Activated CD8-positive, alpha-beta T cell treated with anti-CD3 and anti-CD28 coated beads for 36 hours (primary cell): ENCODE measurements around the gene KCNJ10. TPM values are rescaled to one million over a fixed set of nuclear protein-coding genes. Genes with fewer than 3 reads are reported as not detected.
A peak's percentile ranks its signal among the peaks of the same experiment; 100 is the strongest.

Experiments used
- ATAC-seq: fragments of 200-7000 bp; cut with Tn5 transposase; one replicate; pipeline ENCODE4 v1.10.0; 2021; ENCODE audit warnings: mild to moderate bottlenecking, moderate library complexity
- CTCF ChIA-PET: fragments of 350-600 bp; sonication (Branson Sonifier 250); formaldehyde crosslinking; loops from one replicate; lab custom pipeline; 2021; ENCODE audit warnings: antibody characterized with exemption; lab: Charles Lee
- POLR2A ChIA-PET: fragments of 350-600 bp; sonication (Branson Sonifier 250); formaldehyde crosslinking; loops from one replicate; lab custom pipeline; 2021; ENCODE audit warnings: antibody characterized with exemption; lab: Charles Lee
- DNase-seq: peaks from one replicate; pipeline ENCODE4 v3.0.0-alpha.2; 2020
- H3K27ac Mint-ChIP-seq: one replicate; pipeline ENCODE4 v1.8.0; 2021; ENCODE audit warnings: mild to moderate bottlenecking, mixed read lengths
- H3K27me3 Mint-ChIP-seq: one replicate; pipeline ENCODE4 v1.8.0; 2021; ENCODE audit warnings: mixed read lengths
- H3K36me3 Mint-ChIP-seq: one replicate; pipeline ENCODE4 v1.8.0; 2021; ENCODE audit warnings: low read depth, mixed read lengths
- H3K4me1 Mint-ChIP-seq: one replicate; pipeline ENCODE4 v1.8.0; 2021; ENCODE audit warnings: low read depth, mixed read lengths
- H3K4me3 Mint-ChIP-seq: one replicate; pipeline ENCODE4 v1.8.0; 2021; ENCODE audit warnings: mild to moderate bottlenecking, moderate library complexity, mixed read lengths
- H3K9me3 Mint-ChIP-seq: one replicate; pipeline ENCODE4 v1.8.0; 2021; ENCODE audit warnings: mixed read lengths
- CTCF ChIP-seq: fragments of 200-600 bp; IDR thresholded peaks from one replicate; pipeline ENCODE4 v1.8.0; 2022; ENCODE audit warnings: antibody characterized with exemption, mild to moderate bottlenecking
- intact Hi-C: fragments of 100-400 bp; cut with micrococcal nuclease; formaldehyde crosslinking; loops from one replicate; pipeline ENCODE4 v1.10.0; 2022
- total RNA-seq, 2 experiments: library from RNA; stranded (reverse); gene quantifications; one replicate each; pipeline ENCODE4 v1.2.3, GENCODE V29; 2021

The KCNJ10 gene
- total RNA-seq, 2 experiments from 2014 or later = 0.14 to 0.29 TPM

- POLR2A ChIA-PET = no interaction called here
- no peak for ATAC-seq
Observed at GRCh38 chr1:160009081-160009480, 60.9 kb downstream of the KCNJ10 start.

GRCh38 chr1:160007577-160008200 lies 62.3 kb downstream of the KCNJ10 start:
- TF ChIP-seq CTCF = peak; percentile 93
- no peaks in the 10 kb centered on the region for H3K4me1 Mint-ChIP-seq
- intact Hi-C loops = loop anchor here (2.0 to 5.0 kb wide), 2 partner anchors 71 to 210 kb away; no protein-coding TSS in a partner anchor
- CTCF ChIA-PET = interaction anchor here (0.6 to 14.6 kb wide), 57 partner anchors 9 to 876 kb away, joined by 3 to 374 read pairs (median 7); partner anchors contain the start of genes FCRL6, IGSF9, KCNJ9 and PIGM
- no peak overlapping the region for H3K27ac Mint-ChIP-seq
- H3K4me3 Mint-ChIP-seq = no peak overlapping the region
- POLR2A ChIA-PET = interaction anchor here (1.2 to 1.7 kb wide), 2 partner anchors 23 to 75 kb away, joined by 3 to 5 read pairs; no protein-coding TSS in a partner anchor
- ATAC-seq = no peak
- no peak for DNase-seq
- H3K27me3 Mint-ChIP-seq = peaks cover 2% of the 10 kb centered on the region
- no peaks in the 10 kb centered on the region for H3K9me3 Mint-ChIP-seq
- no peaks in the 10 kb centered on the region for H3K36me3 Mint-ChIP-seq

More at GRCh38 chr1:160009081-160009480, 60.9 kb downstream of the KCNJ10 start:
- intact Hi-C loops = loop anchor here (5.0 kb wide), 1 partner anchor 212 kb away; no protein-coding TSS in a partner anchor
- H3K4me3 Mint-ChIP-seq = no peak overlapping the region
- peaks cover 6% of the 10 kb centered on the region for H3K27me3 Mint-ChIP-seq
- no peak for DNase-seq
- H3K36me3 Mint-ChIP-seq = no peaks in the 10 kb centered on the region
- no peak for TF ChIP-seq CTCF
- no peaks in the 10 kb centered on the region for H3K4me1 Mint-ChIP-seq
- CTCF ChIA-PET = interaction anchor here (4.6 to 14.6 kb wide), 7 partner anchors 10 to 117 kb away, joined by 41 to 374 read pairs (median 123); partner anchors contain the start of genes KCNJ9, SLAMF9 and TAGLN2
- H3K9me3 Mint-ChIP-seq = no peaks in the 10 kb centered on the region
- no peak overlapping the region for H3K27ac Mint-ChIP-seq

GRCh38 chr1:160006312-160006940 lies 63.5 kb downstream of the KCNJ10 start:
- no peaks in the 10 kb centered on the region for H3K4me1 Mint-ChIP-seq
- intact Hi-C loops = loop anchor here (2.0 to 5.0 kb wide), 2 partner anchors 70 to 209 kb away; no protein-coding TSS in a partner anchor
- POLR2A ChIA-PET = interaction anchor here (0.6 to 1.7 kb wide), 2 partner anchors 24 to 70 kb away, joined by 3 to 5 read pairs; no protein-coding TSS in a partner anchor
- DNase-seq (peak; percentile 87), ATAC-seq (peak; percentile 94)
- no peak overlapping the region for H3K4me3 Mint-ChIP-seq
- H3K27ac Mint-ChIP-seq = no peak overlapping the region
- H3K36me3 Mint-ChIP-seq = no peaks in the 10 kb centered on the region
- peak; percentile 85 for TF ChIP-seq CTCF
- no peaks in the 10 kb centered on the region for H3K9me3 Mint-ChIP-seq
- CTCF ChIA-PET = interaction anchor here (0.6 to 14.6 kb wide), 42 partner anchors 7 to 472 kb away, joined by 3 to 374 read pairs (median 11); partner anchors contain the start of genes FCRL6, IGSF9, KCNJ10 and KCNJ9
- H3K27me3 Mint-ChIP-seq = peaks cover 2% of the 10 kb centered on the region

- ChIA-PET POLR2A (interaction anchor here (0.6 kb wide), 1 partner anchor 25 kb away, joined by 3 read pairs; no protein-coding TSS in a partner anchor), CTCF (interaction anchor here (1.0 to 14.6 kb wide), 14 partner anchors 14 to 206 kb away, joined by 3 to 374 read pairs (median 49); partner anchors contain the start of genes FCRL6, IGSF9, KCNJ9 and PIGM)
- no peak for TF ChIP-seq CTCF
- Mint-ChIP-seq H3K4me1 (no peaks in the 10 kb centered on the region), H3K27me3 (peaks cover 4% of the 10 kb centered on the region), H3K9me3 (no peaks in the 10 kb centered on the region), H3K27ac (no peak overlapping the region), H3K36me3 (no peaks in the 10 kb centered on the region), H3K4me3 (no peak overlapping the region)
- ATAC-seq = no peak
- DNase-seq = no peak
- intact Hi-C loops = loop anchor here (5.0 kb wide), 1 partner anchor 208 kb away; no protein-coding TSS in a partner anchor
Observed at GRCh38 chr1:160005070-160005469, 64.9 kb downstream of the KCNJ10 start.
